PFSK-1 (cell line): ENCODE data around the gene TFEB.

ENCODE experiments used
- POLR2AphosphoS5 ChIP-seq: IDR thresholded peaks from 2 replicates; pipeline ENCODE4 v1.6.1; 2012; ENCODE audit warnings: low read depth, mild to moderate bottlenecking, control low read depth, low read length, moderate library complexity
- SIN3A ChIP-seq: IDR thresholded peaks from 2 replicates; pipeline ENCODE4 v1.6.1; 2012; ENCODE audit warnings: mild to moderate bottlenecking, low read length, moderate library complexity, borderline replicate concordance; ENCODE audit not compliant: insufficient read depth
- TAF1 ChIP-seq: IDR thresholded peaks from 2 replicates; pipeline ENCODE4 v1.6.1; 2012; ENCODE audit warnings: low read length, control low read depth, borderline replicate concordance; ENCODE audit not compliant: insufficient read depth

DNA sequence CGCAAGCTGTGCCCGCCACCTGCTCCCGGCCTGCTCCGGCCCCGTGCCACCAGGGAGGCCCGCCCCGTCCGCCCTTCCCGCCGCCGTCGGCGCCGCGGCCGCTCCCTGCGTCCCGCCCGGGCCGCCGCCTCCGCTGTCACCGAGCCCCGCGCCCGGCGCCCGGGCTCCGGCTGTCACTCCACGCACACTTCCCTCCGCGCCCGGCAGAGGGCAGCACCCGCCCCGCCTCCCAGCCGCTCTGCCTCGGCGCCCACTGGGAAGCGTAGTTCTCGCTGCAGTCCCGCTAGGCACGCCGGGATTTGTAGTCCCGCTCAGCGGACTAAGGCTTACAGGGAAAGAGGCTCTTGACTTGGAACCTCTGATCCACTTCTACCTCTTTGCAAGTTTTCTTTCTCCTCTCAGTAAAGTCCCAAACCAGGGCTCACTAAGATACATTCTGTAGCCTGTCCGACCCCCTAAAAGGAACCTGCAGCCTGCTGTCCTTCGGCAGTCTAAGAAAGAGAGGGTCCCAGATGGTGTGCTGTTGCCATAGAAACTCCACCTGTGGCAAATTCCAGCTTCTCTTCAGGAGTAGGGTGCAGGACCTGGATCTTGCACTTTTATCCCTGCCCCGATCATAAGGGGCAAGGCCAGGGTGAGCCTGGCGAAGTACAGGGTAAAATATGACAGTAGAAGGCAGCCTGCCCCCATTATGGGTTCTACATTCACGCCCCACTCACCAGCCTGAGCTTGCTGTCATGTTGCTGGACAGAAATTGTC is at the start of gene TFEB:
- TF ChIP-seq SIN3A (peak; percentile 43; the same call in 1 of the 2 replicates), POLR2AphosphoS5 (no peak), TAF1 (no peak)
